Activated naive CD4-positive, alpha-beta T cell treated with anti-CD3 and anti-CD28 coated beads, Interleukin-2, amount 50 U/mL, for 72 hours (primary cell): ENCODE results near the gene DCPS. TPM values are rescaled to one million over a fixed set of nuclear protein-coding genes. Genes with fewer than 3 reads are reported as not detected.
"Not testable (repeated sequence)": the region's sequence is repeated elsewhere in the genome, so short reads cannot be mapped to it uniquely, and the experiment has no call there.

Experiments used
- ATAC-seq, 2 donors: fragments of 150-1000 bp; cut with Tn5 transposase; 2 replicates each; pipeline ENCODE4 v1.10.0; 2021; ENCODE audit warnings: mild to moderate bottlenecking in 2 of 2, moderate library complexity in 2 of 2
- DNase-seq, 2 donors: peaks; one replicate each; pipeline ENCODE4 v3.0.0; 2021 to 2022; ENCODE audit warnings: low spot score in 2 of 2
- H3K27ac Mint-ChIP-seq, 2 donors: one replicate each; pipeline ENCODE4 v1.8.0; 2022; ENCODE audit warnings: mild to moderate bottlenecking in 2 of 2, mixed read lengths in 2 of 2
- H3K36me3 Mint-ChIP-seq, 2 donors: one replicate each; pipeline ENCODE4 v1.8.0; 2022; ENCODE audit warnings: mixed read lengths in 2 of 2
- H3K9me3 Mint-ChIP-seq, 2 donors: one replicate each; pipeline ENCODE4 v1.8.0; 2022; ENCODE audit warnings: mixed read lengths in 2 of 2
- total RNA-seq, 2 donors: library from RNA; stranded (reverse); gene quantifications; one replicate each; pipeline ENCODE4 v1.2.3, GENCODE V29; 2022

The DCPS gene
- total RNA-seq, 2 donors from 2014 or later: 28.1 to 40.2 TPM

- peak overlapping the region; percentile 89 to 93 for H3K27ac Mint-ChIP-seq
- no peak for DNase-seq
- ATAC-seq: peak; percentile 43 to 56
These were observed 42.1 kb downstream of the DCPS start for GRCh38 chr11:126345759-126346585.

GRCh38 chr11:126346586-126346940 is 42.7 kb downstream of the DCPS start:
- no peak for ATAC-seq
- no peaks in the 10 kb centered on the region for H3K9me3 Mint-ChIP-seq
- H3K36me3 Mint-ChIP-seq: peaks cover 4 to 7% of the 10 kb centered on the region in 2 donors

More at GRCh38 chr11:126345759-126346585, 42.1 kb downstream of the DCPS start:
- Mint-ChIP-seq H3K36me3 (peaks cover 4 to 7% of the 10 kb centered on the region in 2 donors), H3K9me3 (no peaks in the 10 kb centered on the region)

GRCh38 chr11:126346946-126347345 is 43.1 kb downstream of the DCPS start:
- not testable (repeated sequence) for H3K9me3 Mint-ChIP-seq, DNase-seq, ATAC-seq, H3K36me3 Mint-ChIP-seq
- peak overlapping the region; percentile 79 to 91 for H3K27ac Mint-ChIP-seq

More at GRCh38 chr11:126346586-126346940, 42.7 kb downstream of the DCPS start:
- DNase-seq: no peak
- H3K27ac Mint-ChIP-seq: peak overlapping the region; percentile 89 to 93

GRCh38 chr11:126347751-126348668 is 44.1 kb downstream of the DCPS start:
- DNase-seq (no peak), ATAC-seq (no peak)
- Mint-ChIP-seq H3K27ac (peak overlapping the region; percentile 79 to 91), H3K36me3 (peaks cover 9 to 12% of the 10 kb centered on the region in 2 donors), H3K9me3 (no peaks in the 10 kb centered on the region)

GRCh38 chr11:126348806-126349582 is 45.1 kb downstream of the DCPS start:
- H3K27ac Mint-ChIP-seq: peak overlapping the region in 1 of 2 donors; percentile 79
- ATAC-seq (no peak), DNase-seq (no peak)
- peaks cover 9 to 12% of the 10 kb centered on the region in 2 donors for H3K36me3 Mint-ChIP-seq
- H3K9me3 Mint-ChIP-seq: no peaks in the 10 kb centered on the region

GRCh38 chr11:126350836-126351235 is 47.0 kb downstream of the DCPS start:
- no peak for DNase-seq
- peak overlapping the region in 1 of 2 donors; percentile 30 for H3K27ac Mint-ChIP-seq
- ATAC-seq: no peak
- peaks cover 13 to 18% of the 10 kb centered on the region in 2 donors for H3K36me3 Mint-ChIP-seq
- no peaks in the 10 kb centered on the region for H3K9me3 Mint-ChIP-seq

- Mint-ChIP-seq H3K9me3 (no peaks in the 10 kb centered on the region), H3K27ac (peak overlapping the region; percentile 14 to 83), H3K36me3 (peaks cover 13 to 18% of the 10 kb centered on the region in 2 donors)
- no peak for DNase-seq
- ATAC-seq: no peak
These were observed 48.3 kb downstream of the DCPS start for GRCh38 chr11:126352163-126352562.

GRCh38 chr11:126352934-126353801 is 49.3 kb downstream of the DCPS start:
- DNase-seq (peak in 1 of 2 donors; percentile 14), ATAC-seq (peak; percentile 59 to 65)
- Mint-ChIP-seq H3K36me3 (peaks cover 13 to 18% of the 10 kb centered on the region in 2 donors), H3K27ac (peak overlapping the region; percentile 73 to 83), H3K9me3 (no peaks in the 10 kb centered on the region)

- Mint-ChIP-seq H3K36me3 (peaks cover 13 to 18% of the 10 kb centered on the region in 2 donors), H3K9me3 (no peaks in the 10 kb centered on the region), H3K27ac (peak overlapping the region; percentile 87 to 96)
- DNase-seq (no peak), ATAC-seq (peak; percentile 37 to 42)
These were observed 50.9 kb downstream of the DCPS start for GRCh38 chr11:126354631-126355323.

GRCh38 chr11:126355324-126355925 is 51.6 kb downstream of the DCPS start, which contains the start of gene ST3GAL4:
ST3GAL4 (plus strand) TSS chr11:126355686; CDS start chr11:126406156, 50,470 bp downstream.
- H3K9me3 Mint-ChIP-seq: no peaks in the 10 kb centered on the region
- peak; percentile 74 to 76 for ATAC-seq
- DNase-seq: peak; percentile 72 to 73
- H3K36me3 Mint-ChIP-seq: peaks cover 13 to 16% of the 10 kb centered on the region in 2 donors
- peak within 1 kb of the TSS; percentile 87 to 96 for H3K27ac Mint-ChIP-seq

GRCh38 chr11:126355926-126356897 is 52.4 kb downstream of the DCPS start:
- no peaks in the 10 kb centered on the region for H3K9me3 Mint-ChIP-seq
- DNase-seq: peak in 1 of 2 donors; percentile 30
- peak overlapping the region in 1 of 2 donors; percentile 71 for H3K27ac Mint-ChIP-seq
- ATAC-seq: peak; percentile 8 to 34
- peaks cover 9 to 10% of the 10 kb centered on the region in 2 donors for H3K36me3 Mint-ChIP-seq

- no peaks in the 10 kb centered on the region for H3K9me3 Mint-ChIP-seq
- H3K36me3 Mint-ChIP-seq: peaks cover 7 to 9% of the 10 kb centered on the region in 2 donors
- no peak overlapping the region for H3K27ac Mint-ChIP-seq
- no peak for ATAC-seq
- DNase-seq: peak in 1 of 2 donors; percentile 46
These were observed 53.4 kb downstream of the DCPS start for GRCh38 chr11:126357055-126357962.
